Psoas muscle (tissue), 8 donors: ENCODE results near the gene ZNF236. TPM values are rescaled to one million over a fixed set of nuclear protein-coding genes. Genes with fewer than 3 reads are reported as not detected.

ENCODE experiments used
- ATAC-seq, 4 donors: fragments of 200-7000 bp; cut with Tn5 transposase; one replicate each; pipeline ENCODE4 v1.9.1; 2020; ENCODE audit warnings: moderate library complexity in 3 of 4, mild to moderate bottlenecking in 2 of 4
- DNase-seq, 2 donors: peaks; one replicate each; pipeline ENCODE4 v3.0.0-alpha.2; 2020
- H3K27ac ChIP-seq: fragments of 200-600 bp; one replicate; pipeline ENCODE4 v1.8.0; 2022
- H3K27me3 ChIP-seq, 3 donors: fragments of 200-600 bp in 1 of 3; one replicate each; pipeline versions ENCODE4 v1.6.1 to v1.8.0; 2013 to 2022; ENCODE audit warnings: low read length in 2 of 3, mild to moderate bottlenecking in 2 of 3, moderate library complexity in 1 of 3; ENCODE audit not compliant: insufficient read depth in 3 of 3
- H3K36me3 ChIP-seq, 2 donors: fragments of 200-600 bp in 1 of 2; one replicate each; pipeline versions ENCODE4 v1.6.1 to v1.8.0; 2013 to 2022; ENCODE audit warnings: low read depth in 1 of 2, mild to moderate bottlenecking in 1 of 2, moderate library complexity in 1 of 2; ENCODE audit not compliant: insufficient read depth in 1 of 2
- H3K4me1 ChIP-seq: fragments of 200-600 bp; one replicate; pipeline ENCODE4 v1.8.0; 2022
- H3K4me3 ChIP-seq: fragments of 200-600 bp; one replicate; pipeline ENCODE4 v1.8.0; 2022; ENCODE audit warnings: mild to moderate bottlenecking
- H3K9me3 ChIP-seq: fragments of 200-600 bp; one replicate; pipeline ENCODE4 v1.8.0; 2022
- WGBS, 3 donors: extraction: QIAGEN DNeasy Blood & Tissue Kit; methylation state at CpG; one replicate each; pipeline versions ENCODE4 v1.1.6 to v1.1.7; 2013; 5-methylcytosine and 5-hydroxymethylcytosine counted together
- intact Hi-C, 2 donors: fragments of 100-400 bp; cut with DNase I; formaldehyde crosslinking; loops; one replicate each; pipeline versions ENCODE4 v1.11.0 to v1.14.2; 2022
- polyA plus RNA-seq, 3 donors: library from polyadenylated mRNA; stranded (reverse); fragments of 200-250 nt; gene quantifications; one replicate each; pipeline ENCODE4 v1.2.3, GENCODE V29; 2013
- total RNA-seq, 4 donors: library from RNA; stranded (reverse); fragmentation: NEBNext Ultra II Directional in 2 of 4; extraction: Animal tissue kit (Norgen Biotek cat#: 25700) in 2 of 4; gene quantifications; one replicate each; pipeline versions ENCODE4 v1.2.1 to v1.2.4, GENCODE V29; 2021 to 2023
- TF ChIP-seq, protein P1 (sequence below): fragments of 200-600 bp; IDR thresholded peaks from one replicate; pipeline ENCODE4 v1.8.0; 2022; ENCODE audit warnings: antibody characterized with exemption
- donor health status: healthy with polysubstance abuse.
- donor health status: DM: no; HTN: no; CAD: no; lungs with moderate emphysema.
- donor health status: Bipolar disorder and iron deficiency.
- donor health status: healthy.
- donor health status: DM: yes; HTN: yes; CAD: no.
- donor health status: DM: no; HTN: no; CAD: no.
- donor health status: DM: no; HTN: no; CAD: no.
- donor health status: DM: yes; HTN: yes; CAD: no.

ZNF236 gene
- total and polyA plus RNA-seq, 7 donors = 0.76 to 9.4 (median 7.5) TPM

GRCh38 chr18:76985156-76985950 lies 163.0 kb downstream of the ZNF236 start:
- ATAC-seq = no peak
- TF ChIP-seq, protein P1, sequence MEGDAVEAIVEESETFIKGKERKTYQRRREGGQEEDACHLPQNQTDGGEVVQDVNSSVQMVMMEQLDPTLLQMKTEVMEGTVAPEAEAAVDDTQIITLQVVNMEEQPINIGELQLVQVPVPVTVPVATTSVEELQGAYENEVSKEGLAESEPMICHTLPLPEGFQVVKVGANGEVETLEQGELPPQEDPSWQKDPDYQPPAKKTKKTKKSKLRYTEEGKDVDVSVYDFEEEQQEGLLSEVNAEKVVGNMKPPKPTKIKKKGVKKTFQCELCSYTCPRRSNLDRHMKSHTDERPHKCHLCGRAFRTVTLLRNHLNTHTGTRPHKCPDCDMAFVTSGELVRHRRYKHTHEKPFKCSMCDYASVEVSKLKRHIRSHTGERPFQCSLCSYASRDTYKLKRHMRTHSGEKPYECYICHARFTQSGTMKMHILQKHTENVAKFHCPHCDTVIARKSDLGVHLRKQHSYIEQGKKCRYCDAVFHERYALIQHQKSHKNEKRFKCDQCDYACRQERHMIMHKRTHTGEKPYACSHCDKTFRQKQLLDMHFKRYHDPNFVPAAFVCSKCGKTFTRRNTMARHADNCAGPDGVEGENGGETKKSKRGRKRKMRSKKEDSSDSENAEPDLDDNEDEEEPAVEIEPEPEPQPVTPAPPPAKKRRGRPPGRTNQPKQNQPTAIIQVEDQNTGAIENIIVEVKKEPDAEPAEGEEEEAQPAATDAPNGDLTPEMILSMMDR = no peak
- intact Hi-C loops = loop anchor here in 1 of 2 donors (1.0 kb wide), 1 partner anchor 25 kb away; no protein-coding TSS in a partner anchor

GRCh38 chr18:76985951-76986236 lies 163.5 kb downstream of the ZNF236 start:
- Histone ChIP-seq H3K36me3 (peaks cover 0 to 25% of the 10 kb centered on the region in 2 donors), H3K27ac (no peak overlapping the region), H3K27me3 (no peaks in the 10 kb centered on the region), H3K4me3 (no peak overlapping the region), H3K4me1 (no peaks in the 10 kb centered on the region), H3K9me3 (no peaks in the 10 kb centered on the region)
- 93 to 94% (median 94%) methylated on average over 9 of the region's 9 CpGs for WGBS, 3 donors
- DNase-seq = no peak
- ATAC-seq = no peak
- TF ChIP-seq, protein P1 = no peak
- intact Hi-C loops = loop anchor here in 1 of 2 donors (1.0 kb wide), 1 partner anchor 26 kb away; no protein-coding TSS in a partner anchor

More at GRCh38 chr18:76985156-76985950, 163.0 kb downstream of the ZNF236 start:
- Histone ChIP-seq H3K27me3 (no peaks in the 10 kb centered on the region), H3K9me3 (no peaks in the 10 kb centered on the region), H3K4me3 (no peak overlapping the region), H3K4me1 (no peaks in the 10 kb centered on the region), H3K27ac (no peak overlapping the region), H3K36me3 (peaks cover 0 to 25% of the 10 kb centered on the region in 2 donors)
- DNase-seq = no peak
- WGBS, 3 donors = 88 to 94% (median 94%) methylated on average over 27 of the region's 27 CpGs

DNA sequence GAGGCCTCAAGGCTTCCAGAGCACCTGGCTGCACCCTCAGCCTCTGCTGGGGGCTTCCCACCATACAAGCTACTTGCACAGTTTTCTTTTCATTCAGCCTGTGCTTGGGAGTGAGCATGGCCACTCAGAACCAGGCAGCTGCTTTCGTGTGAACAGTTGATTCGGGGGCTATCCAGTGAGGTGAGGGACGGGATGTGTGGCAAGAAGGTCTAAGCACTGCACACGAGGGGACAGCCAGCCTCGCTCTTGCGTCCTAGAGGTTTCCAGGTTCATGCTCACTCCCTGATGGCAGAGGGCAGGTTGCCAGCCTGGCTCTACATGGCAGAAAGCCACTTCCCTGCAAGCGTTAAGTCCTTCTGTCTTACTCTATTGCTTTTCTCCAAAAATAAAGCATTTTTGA lies 164.0 kb downstream of the ZNF236 start:
- no peaks in the 10 kb centered on the region for H3K9me3 ChIP-seq
- no peak for ATAC-seq
- H3K27me3 ChIP-seq = no peaks in the 10 kb centered on the region
- no peak overlapping the region for H3K4me3 ChIP-seq
- no peak overlapping the region for H3K27ac ChIP-seq
- TF ChIP-seq, protein P1 = no peak
- intact Hi-C loops = no loop called here
- peaks cover 0 to 20% of the 10 kb centered on the region in 2 donors for H3K36me3 ChIP-seq
- 84 to 88% (median 86%) methylated on average over 7 of the region's 7 CpGs for whole genome bisulfite sequencing, 3 donors
- H3K4me1 ChIP-seq = no peaks in the 10 kb centered on the region
- no peak for DNase-seq

- ATAC-seq (no peak), DNase-seq (peak; percentile 45 to 66)
- H3K36me3 ChIP-seq = peaks cover 0 to 15% of the 10 kb centered on the region in 2 donors
- no peaks in the 10 kb centered on the region for H3K27me3 ChIP-seq
- no peaks in the 10 kb centered on the region for H3K4me1 ChIP-seq
- peak overlapping the region; percentile 25 for H3K4me3 ChIP-seq
- intact Hi-C loops = no loop called here
- no peaks in the 10 kb centered on the region for H3K9me3 ChIP-seq
- 69 to 75% (median 73%) methylated on average over 27 of the region's 27 CpGs for WGBS, 3 donors
- H3K27ac ChIP-seq = peak overlapping the region; percentile 41
- TF ChIP-seq, protein P1 = no peak
Observed at GRCh38 chr18:76988031-76988826, 165.9 kb downstream of the ZNF236 start.
